HepG2 (cell line): ENCODE measurements around the gene ALDH3B1. TPM values are rescaled to one million over a fixed set of nuclear protein-coding genes. Genes with fewer than 3 reads are reported as not detected.

ENCODE experiments used
- ERF ChIP-seq: IDR thresholded peaks from 2 replicates; pipeline ENCODE4 v1.6.1; 2018; ENCODE audit warnings: missing biosample characterization, missing genetic modification reagents
- KMT2B ChIP-seq: IDR thresholded peaks from 2 replicates; pipeline ENCODE4 v1.6.1; 2016; ENCODE audit warnings: missing genetic modification reagents, missing compliant biosample characterization
- MZF1 ChIP-seq: sonication (generic); formaldehyde crosslinking; IDR thresholded peaks from 2 replicates; pipeline ENCODE4 v1.8.1; 2023; ENCODE audit warnings: mild to moderate bottlenecking, missing genetic modification reagents, borderline replicate concordance
- SP5 ChIP-seq: IDR thresholded peaks from 2 replicates; pipeline ENCODE4 v1.6.1; 2016; ENCODE audit warnings: low read depth, borderline replicate concordance
- ZFP36L1 ChIP-seq: sonication (generic); formaldehyde crosslinking; IDR thresholded peaks from 2 replicates; pipeline ENCODE4 v1.8.0; 2022; ENCODE audit warnings: mild to moderate bottlenecking, missing genetic modification reagents, moderate library complexity
- ZFP36L2 ChIP-seq: sonication (generic); formaldehyde crosslinking; IDR thresholded peaks from 2 replicates; pipeline ENCODE4 v1.4.0; 2020; ENCODE audit warnings: missing genetic modification reagents
- ZNF232 ChIP-seq: sonication (generic); formaldehyde crosslinking; IDR thresholded peaks from 2 replicates; pipeline ENCODE4 v1.4.0; 2020; ENCODE audit warnings: missing genetic modification reagents, borderline replicate concordance
- ZNF577 ChIP-seq: sonication (generic); formaldehyde crosslinking; IDR thresholded peaks from 2 replicates; pipeline ENCODE4 v1.4.0; 2020; ENCODE audit warnings: mild to moderate bottlenecking, low read depth, missing genetic modification reagents, borderline replicate concordance
- ZNF7 ChIP-seq: IDR thresholded peaks from 2 replicates; pipeline ENCODE4 v1.6.1; 2016; ENCODE audit warnings: missing biosample characterization, missing genetic modification reagents
- polyA plus RNA-seq, 8 experiments: library from polyadenylated mRNA; depleted of rRNA in 3 of 8; stranded (reverse) in 7 of 8; unstranded in 1 of 8; fragments of >200 nt; fragmentation: Illumina TruSeq in 4 of 8; extraction: Trizol in 4 of 8; gene quantifications; 2 replicates each; pipeline versions ENCODE4 v1.2.1 to v1.2.3, GENCODE V29; 2011 to 2016; ENCODE audit warnings: low read depth in 4 of 8, missing spikeins in 1 of 8, mixed read lengths in 1 of 8; ENCODE audit not compliant: insufficient read depth in 1 of 8
- total RNA-seq, 5 experiments: library from RNA; depleted of rRNA; stranded (reverse); fragments of >200 nt; fragmentation: Illumina TruSeq; extraction: Trizol; gene quantifications; 2 replicates each; pipeline ENCODE4 v1.2.3, GENCODE V29; 2016; ENCODE audit warnings: low read depth in 1 of 5
- TF ChIP-seq, protein P1 (sequence below): sonication (generic); formaldehyde crosslinking; IDR thresholded peaks from 2 replicates; pipeline ENCODE4 v1.4.0; 2020; ENCODE audit warnings: missing genetic modification reagents

The ALDH3B1 gene
- total and polyA plus RNA-seq, 2 of the 13 experiments (the other 11 are each of a cell fraction or from before 2014, with no cell fraction given): 4.0 to 6.7 TPM

GRCh38 chr11:68040101-68040956, 30.2 kb downstream of the ALDH3B1 start (continued):
- TF ChIP-seq, protein P1, sequence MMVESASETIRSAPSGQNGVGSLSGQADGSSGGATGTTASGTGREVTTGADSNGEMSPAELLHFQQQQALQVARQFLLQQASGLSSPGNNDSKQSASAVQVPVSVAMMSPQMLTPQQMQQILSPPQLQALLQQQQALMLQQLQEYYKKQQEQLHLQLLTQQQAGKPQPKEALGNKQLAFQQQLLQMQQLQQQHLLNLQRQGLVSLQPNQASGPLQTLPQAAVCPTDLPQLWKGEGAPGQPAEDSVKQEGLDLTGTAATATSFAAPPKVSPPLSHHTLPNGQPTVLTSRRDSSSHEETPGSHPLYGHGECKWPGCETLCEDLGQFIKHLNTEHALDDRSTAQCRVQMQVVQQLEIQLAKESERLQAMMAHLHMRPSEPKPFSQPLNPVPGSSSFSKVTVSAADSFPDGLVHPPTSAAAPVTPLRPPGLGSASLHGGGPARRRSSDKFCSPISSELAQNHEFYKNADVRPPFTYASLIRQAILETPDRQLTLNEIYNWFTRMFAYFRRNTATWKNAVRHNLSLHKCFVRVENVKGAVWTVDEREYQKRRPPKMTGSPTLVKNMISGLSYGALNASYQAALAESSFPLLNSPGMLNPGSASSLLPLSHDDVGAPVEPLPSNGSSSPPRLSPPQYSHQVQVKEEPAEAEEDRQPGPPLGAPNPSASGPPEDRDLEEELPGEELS (CRISPR knock-in tag): no peak
- TF ChIP-seq ZFP36L2 (CRISPR knock-in tag): no peak
- peak; percentile 5; the same call in 1 of the 2 replicates for TF ChIP-seq ZNF232
- TF ChIP-seq MZF1 (CRISPR knock-in tag): 0 out of 2 replicates have a peak, but pooled peaks have one; percentile 67
- no peak for TF ChIP-seq ZNF7 (CRISPR knock-in tag)
- TF ChIP-seq KMT2B (CRISPR knock-in tag): no peak
- TF ChIP-seq ERF (CRISPR knock-in tag): peak; percentile 30
- TF ChIP-seq ZNF577 (CRISPR knock-in tag): no peak
- TF ChIP-seq SP5 (CRISPR knock-in tag): no peak
- TF ChIP-seq ZFP36L1 (CRISPR knock-in tag): no peak
